COLO829 (cell line): Measurements from ENCODE around the gene EHD2.
"Not testable (repeated sequence)": the region's sequence is repeated elsewhere in the genome, so short reads cannot be mapped to it uniquely, and the experiment has no call there.

Experiments
- DNase-seq: peaks from one replicate; pipeline ENCODE4 v3.0.0; 2012; ENCODE audit warnings: low spot score

The EHD2 gene

DNA sequence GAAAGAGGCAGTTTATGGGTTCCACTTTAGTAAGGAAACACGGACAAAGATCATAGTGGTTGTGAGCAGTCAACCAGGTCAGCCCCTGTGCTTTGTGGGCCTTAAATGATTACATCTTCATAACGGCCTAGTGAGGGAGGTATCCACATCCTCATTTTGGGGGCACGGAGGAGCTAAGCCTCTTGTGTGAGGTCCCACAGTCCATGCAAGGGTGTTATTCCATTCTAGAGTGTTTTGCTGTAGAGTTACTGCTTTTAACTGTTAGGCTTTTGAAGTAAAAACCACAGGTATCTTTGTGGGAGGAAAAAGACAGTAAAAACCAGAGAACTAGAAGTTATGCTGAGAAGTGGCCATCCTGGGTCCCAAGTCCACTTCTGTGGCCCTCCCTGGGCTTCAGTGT, 36.1 kb downstream of the EHD2 start:
- DNase-seq: no peak

DNA sequence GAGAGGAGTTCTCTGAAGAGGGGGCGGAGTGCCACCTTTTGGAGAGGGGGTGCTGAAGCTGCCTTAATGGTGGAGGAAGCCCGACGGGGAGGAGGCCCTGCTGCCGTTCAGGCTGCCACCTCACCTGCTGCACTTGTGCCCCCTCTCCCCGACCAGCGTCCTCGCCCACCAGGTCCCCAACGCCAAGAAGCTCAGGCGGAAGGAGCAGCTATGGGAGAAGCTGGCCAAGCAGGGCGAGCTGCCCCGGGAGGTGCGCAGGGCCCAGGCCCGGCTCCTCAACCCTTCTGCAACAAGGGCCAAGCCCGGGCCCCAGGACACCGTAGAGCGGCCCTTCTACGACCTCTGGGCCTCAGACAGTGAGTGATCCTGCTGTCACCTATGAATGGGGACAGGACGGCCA, 37.5 kb downstream of the EHD2 start:
- DNase-seq: no peak

DNA sequence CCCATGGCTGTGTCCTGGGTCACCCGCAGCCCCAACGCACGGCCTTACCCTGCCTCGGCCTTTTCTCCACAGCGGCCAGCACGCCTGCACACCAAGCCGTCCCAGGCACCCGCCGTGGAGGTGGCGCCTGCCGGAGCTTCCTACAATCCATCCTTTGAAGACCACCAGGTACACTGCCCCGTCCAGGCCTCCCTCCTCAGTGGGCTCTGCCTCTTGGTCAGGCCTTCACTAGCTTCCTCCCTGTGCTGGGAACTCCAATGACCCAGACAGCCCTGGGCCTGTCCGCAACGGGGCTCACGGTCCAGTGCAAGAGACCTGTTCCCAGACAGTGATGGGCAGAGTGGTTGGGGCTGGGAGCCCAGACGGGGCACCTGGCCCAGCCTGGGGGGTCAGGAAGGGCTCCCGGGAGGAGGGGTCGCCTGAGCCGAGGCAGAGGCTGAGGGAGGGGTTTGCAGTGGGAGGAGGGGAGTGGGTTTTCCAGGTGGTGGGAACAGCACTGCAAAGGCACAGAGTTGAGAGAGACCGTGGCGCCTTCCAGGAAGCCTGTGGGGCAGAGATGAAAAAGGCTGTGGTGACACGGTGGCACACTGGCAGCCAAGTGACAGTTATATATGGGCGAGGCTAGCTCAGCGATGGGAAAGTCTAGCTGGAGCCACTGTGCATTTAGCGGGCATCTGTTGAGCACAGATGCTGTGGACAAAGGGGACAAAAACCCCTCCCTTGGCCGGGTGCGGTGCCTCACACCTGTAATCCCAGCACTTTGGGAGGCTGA, 39.4 kb downstream of the EHD2 start:
- no peak for DNase-seq

DNA sequence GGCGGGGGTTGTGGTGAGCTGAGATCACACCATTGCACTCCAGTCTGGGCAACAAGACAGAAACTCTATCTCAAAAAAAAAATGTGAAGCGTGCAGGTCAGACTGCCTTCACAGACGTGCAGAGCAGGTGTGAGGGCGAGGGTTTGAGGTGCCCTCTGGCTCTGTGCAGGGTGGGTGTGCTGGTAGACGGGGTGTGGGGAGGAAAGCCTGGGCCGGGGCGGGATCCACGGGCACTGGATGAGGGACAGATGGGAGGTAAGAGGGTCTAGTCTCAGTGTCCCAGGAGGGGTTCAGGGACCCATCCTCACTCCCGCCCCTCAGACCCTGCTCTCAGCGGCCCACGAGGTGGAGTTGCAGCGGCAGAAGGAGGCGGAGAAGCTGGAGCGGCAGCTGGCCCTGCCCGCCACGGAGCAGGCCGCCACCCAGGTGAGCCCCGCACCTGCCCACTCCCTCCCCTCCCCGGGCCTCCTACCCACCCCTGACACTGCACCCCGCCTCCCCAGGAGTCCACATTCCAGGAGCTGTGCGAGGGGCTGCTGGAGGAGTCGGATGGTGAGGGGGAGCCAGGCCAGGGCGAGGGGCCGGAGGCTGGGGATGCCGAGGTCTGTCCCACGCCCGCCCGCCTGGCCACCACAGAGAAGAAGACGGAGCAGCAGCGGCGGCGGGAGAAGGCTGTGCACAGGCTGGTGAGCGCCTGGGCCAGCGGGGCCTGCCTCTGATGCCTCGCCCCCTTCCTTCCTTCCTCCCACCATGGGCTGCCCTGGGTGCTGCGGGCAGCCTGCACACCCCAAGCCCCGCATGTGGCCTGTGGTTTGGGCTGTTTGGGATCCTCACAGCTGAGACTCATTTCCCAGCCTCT, 41.2 kb downstream of the EHD2 start:
- DNase-seq: no peak

DNA sequence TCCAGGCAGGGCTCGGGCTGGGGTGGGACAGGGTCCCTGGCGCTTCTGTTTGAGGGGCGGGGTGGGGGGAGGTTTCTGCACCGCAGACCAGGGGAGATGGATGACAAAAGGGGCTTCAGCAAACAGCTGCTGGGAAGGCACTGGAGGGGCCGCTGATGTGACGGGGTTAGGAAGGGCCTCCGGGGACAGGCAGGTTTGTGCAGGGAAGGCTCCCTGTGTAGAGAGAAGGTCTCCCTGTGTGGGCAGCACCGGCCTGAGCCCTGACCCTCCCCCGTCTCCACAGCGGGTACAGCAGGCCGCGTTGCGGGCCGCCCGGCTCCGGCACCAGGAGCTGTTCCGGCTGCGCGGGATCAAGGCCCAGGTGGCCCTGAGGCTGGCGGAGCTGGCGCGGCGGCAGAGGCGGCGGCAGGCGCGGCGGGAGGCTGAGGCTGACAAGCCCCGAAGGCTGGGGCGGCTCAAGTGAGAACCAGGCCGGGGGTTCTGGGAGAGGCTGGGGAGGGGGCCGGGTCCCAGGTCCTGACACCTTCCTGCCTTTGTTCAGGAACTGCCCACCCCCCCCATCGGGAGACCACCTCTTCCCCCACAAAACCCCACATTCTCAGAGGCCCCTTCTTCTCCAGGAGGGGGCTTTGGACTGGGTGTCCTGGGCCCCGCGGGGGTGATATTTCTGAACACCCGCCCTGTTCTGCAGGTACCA, 42.0 kb downstream of the EHD2 start:
- DNase-seq: no peak

DNA sequence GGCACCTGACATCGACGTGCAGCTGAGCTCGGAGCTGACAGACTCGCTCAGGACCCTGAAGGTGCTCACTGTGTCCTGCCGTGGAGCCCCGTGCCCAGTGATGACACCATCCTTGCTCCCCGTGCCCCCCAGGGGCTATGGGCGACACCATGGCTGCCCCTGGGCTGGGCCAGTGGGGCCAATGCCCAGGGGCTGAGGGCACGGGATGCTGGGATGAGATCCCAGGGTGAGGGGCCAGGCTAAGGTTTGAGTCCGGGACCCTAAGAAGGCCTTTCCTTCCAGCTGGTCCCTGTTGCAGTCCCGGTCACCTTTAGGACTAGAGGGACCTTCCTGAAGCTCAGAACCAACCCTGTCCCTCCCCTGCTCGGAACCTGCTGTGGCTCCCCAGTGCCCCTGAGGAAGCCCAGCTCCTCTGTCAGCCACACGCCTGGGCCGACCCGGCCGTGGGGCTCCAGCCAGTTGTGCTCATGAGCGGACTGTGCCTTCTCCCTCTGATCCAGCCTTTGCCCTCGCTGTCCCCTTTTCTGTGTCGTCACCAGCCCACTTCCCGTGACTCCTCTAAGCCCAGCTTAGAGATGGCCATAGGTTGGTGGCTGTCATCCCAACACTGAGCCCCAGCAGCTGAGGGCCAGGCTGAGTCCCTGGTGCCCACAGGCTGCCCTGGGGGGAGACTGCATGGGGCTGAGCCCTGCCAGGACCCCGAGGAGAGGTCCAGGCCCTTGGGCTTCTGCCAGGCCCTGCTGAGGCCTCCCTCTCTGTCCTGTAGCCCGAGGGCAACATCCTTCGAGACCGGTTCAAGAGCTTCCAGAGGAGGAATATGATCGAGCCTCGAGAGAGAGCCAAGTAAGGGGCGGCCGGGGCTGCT, 42.8 kb downstream of the EHD2 start:
- no peak for DNase-seq

DNA sequence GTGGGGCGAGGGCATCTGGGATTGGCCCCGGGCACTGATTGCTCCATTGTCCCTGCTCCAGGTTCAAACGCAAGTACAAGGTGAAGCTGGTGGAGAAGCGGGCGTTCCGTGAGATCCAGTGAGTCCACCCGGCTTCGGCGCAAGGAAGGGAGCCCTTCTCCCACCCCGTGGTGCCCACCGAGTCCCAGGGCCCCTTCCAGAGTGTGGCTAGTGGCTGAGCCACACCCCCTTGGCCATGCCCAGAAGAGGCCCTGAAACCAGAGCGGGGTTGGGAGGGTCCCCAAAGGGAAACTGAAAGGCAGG, 43.4 kb downstream of the EHD2 start:
- DNase-seq: no peak

DNA sequence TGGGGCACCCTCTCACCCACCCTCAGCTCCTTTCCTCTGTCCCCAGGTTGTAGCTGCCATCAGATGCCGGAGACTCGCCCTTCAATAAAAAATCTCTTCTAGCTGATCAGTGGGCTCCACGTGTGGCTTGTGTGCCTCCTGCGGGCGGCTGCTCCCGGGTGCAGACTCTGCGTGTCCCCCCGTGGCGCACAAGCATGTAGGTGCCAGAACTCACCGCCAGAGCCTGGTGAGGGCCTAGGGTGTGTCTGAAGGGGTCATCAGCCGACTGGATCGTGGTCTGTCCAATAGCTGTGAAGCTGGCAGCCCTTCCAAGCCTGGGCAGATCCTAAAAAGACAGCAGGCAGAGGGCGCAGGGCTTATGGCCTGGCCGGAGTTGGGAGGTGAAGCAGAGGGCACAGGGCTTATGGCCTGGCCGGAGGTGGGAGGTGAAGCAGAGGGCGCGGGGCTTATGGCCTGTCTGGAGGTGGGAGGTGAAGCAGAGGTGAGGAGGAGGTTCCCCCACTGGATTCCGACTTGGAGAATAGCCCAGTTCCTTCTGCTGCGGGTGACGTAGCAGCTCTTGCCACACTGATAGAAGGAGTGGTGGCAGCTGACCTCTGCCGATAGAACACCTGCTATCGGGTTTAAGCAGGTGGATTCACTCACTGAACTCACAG, 43.9 kb downstream of the EHD2 start:
- no peak for DNase-seq

DNA sequence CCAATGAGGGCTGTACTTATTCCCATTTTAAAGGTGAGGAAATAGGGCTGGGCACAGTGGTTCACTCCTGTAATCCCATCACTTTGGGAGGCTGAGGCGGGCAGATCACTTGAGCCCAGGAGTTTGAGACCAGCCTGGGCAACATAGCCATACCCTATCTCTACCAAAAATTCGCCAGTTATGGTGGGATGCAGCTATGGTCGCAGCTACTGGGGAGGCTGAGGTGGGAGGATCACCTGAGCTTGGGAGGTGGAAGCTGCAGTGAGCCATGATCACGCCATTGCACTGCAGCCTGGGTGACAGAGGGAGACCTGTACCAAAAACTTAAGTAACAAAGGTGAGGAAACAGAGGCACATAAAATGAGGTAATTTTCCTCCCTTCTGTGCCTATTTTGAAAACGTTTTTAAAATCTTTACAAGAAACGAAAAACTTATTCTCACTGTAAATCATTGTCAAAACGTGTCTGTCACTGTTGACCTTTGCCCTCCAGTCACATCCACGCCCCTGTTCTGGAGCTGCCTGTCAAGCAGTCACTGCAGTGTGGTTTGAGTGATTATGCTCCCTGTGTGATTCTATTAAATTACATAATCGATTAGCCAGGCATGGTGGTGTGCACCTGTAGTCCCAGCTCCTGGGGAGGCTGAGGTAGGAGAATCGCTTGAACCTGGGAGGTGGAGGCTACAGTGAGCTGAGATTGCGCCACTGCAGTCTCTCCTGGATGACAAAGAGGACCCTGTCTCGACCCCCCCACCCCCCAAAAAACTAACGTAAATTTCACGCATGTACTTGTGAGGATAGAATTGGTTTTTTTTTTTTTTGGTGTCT, 44.6 kb downstream of the EHD2 start:
- no peak for DNase-seq

DNA sequence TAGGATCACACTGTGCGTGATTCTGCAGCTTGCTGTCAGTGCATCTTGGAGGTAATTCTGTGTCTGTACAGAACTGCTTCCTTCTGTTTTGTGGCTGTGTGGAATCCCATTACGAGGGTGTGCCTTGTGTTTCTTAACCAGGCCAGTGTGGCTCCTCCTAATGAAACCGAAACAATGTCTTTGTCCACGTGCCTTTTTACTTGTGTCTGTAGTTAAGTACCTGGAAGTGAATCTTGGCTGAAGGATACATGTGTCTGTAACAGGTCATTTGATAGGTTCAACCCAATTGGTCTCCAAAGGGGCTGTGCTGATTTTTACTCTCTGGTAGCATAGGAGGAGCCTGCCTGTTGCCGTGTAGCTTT, 45.2 kb downstream of the EHD2 start:
- no peak for DNase-seq

DNA sequence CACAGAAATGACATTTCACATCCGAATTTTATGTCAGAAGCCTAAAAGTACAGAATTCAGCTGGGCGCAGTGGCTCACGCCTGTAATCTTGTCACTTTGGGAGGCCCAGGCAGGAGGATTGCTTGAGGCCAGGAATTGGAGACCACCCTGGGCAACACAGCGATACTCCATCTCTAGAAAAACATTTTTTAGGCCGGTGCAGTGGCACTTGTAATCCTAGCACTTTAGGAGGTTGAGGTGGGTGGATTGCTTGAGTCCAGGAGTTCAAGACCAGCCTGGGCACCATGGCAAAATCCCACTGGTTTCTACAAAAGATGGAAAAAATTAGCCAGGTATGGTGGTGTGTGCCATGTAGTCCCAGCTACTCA, 47.4 kb downstream of the EHD2 start:
- no peak for DNase-seq

DNA sequence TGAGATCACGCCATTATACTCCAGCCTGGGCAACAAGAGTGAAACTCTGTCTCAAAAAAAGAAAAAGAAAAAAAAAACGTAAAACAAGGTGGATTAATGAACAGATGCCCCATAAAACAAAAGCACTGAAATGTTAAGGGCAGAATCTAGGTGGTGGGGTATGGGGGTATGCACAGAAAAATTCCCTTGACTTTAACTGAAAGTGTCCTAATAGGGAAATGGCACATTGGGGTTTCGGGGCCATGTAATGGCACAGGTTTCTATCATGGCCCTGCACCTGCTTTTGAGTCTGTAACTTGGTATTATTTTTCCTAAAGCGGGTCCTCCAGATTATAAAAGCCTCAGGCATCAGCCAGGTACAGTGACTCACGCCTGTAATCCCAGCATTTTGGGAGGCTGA, 48.3 kb downstream of the EHD2 start:
- no peak for DNase-seq

DNA sequence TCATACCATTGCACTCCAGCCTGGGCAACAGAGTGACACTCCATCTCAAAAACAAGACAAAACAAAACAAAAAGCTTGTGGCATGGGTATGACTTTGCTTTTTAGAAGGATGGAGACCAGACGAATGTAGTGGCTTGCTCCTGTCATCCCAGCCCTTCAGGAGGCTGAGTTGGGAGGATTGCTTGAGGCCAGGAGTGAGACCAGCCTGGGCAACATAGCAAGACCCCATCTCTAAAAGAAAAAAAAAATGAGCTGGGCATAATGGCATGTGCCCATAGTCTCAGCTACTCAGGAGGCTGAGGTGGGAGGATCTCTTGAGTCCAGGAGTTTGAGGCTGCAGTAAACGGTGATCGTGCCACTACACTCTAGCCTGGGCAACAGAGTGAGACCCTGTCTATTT, 48.9 kb downstream of the EHD2 start:
- DNase-seq: no peak

DNA sequence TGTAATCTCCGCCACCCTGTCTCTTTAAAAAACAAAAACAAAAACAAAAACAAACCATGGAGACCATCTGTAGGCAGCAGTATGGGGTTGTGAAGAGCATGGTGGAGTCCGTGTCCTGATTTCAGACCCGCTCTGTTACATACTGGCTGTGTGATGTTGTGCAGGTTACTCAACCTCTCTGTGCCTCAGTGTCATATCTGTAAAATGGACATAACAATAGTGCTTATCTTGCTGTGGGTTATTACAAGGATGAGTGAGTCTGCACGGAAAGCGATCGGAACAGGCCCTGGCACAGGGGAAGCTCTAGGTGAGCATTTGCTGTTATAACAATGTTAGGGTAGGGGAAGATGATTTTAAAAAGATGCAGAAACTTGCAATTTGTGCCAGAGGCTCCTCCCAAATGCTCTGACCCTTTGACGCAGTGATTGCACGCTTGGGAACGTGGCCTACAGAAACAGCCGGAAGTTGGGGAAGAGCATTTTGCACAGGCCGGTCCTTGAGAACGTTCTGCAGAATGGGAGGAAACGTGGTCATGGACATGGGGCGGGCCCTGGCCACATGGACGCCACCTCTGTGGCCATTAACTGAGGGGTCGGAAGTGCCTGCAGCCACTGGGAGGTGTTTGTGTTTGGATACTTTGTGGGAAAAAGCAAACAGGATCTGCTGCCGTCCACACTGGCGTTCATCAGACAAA, 49.5 kb downstream of the EHD2 start:
- no peak for DNase-seq

DNA sequence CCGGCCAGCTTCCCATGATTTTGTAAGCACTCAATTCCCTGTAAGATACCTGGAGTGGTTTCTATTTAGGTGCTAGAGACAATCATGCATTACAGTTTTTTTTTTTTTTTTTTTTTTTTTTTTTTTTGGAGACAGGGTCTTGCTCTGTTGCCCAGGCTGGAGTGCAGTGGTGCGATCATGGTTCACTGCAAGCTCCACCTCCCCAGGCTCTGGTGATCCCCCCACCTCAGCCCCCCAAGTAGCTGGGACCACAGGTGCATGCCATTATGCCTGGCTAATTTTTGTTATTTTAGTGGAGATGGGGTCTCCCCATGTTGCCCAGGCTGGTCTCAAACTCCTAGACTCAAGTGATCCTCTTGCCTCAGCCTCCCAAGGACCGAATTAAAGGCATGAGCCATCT, 51.5 kb downstream of the EHD2 start:
- DNase-seq: not testable (repeated sequence)

DNA sequence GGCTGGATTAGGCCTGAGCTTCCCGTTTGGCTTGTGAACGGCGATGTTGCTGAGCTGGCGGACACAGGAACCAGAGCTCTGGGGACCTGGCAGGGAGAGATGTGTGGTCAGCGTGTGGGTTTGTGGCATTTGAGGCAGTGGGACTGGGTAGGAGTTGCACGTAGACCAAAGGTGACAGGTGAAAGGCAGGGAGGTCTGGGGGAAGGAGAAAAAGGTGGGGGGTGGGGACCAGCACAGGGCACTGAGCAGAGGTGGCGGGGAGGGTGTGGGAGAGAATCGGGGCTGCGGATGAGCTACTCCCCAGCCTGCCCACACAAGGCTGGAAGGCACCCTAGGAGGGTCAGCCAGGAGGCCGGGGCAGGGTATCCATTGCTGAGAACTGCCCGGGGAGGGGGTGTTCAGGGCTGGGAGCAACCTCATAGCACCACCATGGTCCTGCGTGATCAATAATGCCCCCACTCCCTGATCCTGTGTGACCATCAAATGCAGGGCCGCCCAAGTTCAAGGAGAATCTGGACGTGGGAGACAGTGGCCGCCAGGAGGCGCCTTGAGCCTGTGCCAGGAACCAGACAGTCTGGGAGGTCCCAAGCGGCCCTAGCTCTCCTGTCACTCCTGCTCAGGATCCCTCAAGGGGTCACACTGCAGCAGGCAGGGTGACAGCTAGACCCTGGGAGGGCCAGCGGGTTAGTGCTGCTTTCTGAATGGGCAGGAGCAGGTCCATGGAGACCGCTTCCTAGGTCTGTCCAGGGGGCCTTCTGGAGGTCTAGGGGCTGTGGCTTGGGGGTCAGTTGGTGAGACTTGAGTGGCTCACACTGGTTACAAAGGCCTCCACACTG, 52.5 kb downstream of the EHD2 start:
- DNase-seq: no peak

DNA sequence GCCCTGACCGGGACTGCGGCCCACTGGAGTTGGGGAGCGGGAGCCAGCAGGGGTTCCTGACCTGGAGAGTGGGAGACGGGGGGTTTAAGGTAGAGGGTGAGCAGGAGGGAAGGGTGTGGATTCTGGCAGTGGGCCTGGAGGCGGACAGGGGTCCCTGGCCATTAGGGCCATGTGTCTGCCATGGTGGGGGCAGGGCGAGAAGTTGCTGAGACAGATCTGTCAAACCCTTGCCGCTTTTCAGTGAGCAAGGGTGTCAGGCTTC, 53.1 kb downstream of the EHD2 start:
- DNase-seq: no peak

DNA sequence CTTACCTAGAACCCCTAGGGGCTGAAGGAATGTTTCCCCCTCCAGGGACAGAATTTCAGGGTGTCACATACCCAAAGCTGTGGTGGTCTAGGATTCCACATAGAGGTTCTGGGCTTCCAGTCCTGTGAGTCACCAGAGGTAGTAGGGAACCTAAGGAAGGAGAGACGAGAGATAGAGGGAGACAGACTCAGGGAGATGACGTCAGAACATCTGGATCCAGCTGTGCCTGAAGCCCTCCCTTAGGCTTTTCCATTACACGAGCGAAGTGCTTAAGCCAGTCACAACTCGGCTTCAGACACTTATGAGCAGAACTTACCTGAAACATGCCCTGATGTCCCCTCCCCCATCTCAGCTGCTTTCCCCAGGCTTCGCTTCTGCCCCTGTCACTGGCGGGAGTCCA, 53.4 kb downstream of the EHD2 start:
- no peak for DNase-seq

DNA sequence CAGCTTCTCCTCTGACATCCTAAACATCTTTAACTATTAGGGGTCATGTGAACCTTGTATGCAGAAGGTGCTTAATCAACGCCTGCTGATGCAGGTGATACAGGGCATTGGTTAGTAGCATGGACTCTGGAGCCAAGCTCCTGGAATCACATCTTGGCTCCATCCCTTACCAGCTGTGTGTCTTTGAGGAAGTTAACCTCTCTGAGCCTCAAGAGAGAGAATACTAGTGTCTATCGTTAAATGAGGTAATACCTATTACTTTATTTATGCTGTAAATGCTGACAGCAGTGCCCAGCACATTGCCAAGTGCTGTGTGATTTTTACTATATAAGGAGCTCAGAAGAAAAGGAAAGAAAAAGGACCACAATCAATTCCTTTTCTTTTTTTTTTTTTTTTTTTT, 54.1 kb downstream of the EHD2 start:
- DNase-seq: no peak

DNA sequence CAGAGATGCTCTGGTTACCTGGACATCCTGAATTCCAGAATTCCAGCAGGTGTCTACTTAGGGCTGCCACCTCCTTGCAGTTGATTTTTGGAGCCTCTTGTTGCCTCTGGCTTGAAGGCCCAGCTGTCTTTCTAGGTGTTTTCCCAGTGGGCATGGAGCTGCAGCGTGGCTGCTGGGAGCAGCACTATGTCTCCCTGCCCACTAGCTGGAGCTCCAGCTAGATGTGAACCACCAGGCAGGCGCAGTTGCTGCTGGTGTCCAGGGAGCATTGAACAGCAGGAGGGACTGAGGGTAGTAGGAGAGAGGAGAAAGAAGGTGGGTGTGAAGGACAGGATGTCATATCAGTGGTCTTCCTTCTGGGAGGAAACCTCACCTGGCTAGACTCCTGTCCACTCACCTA, 55.4 kb downstream of the EHD2 start:
- no peak for DNase-seq
